LNCaP clone FGC (cell line): ENCODE measurements around the gene GLIPR1L1.

Experiments used
- DNase-seq: peaks from one replicate; pipeline ENCODE4 v3.0.0-alpha.2; 2011; ENCODE audit warnings: low read depth
- H3K4me3 ChIP-seq: 2 replicates; pipeline ENCODE4 v1.5.1; 2011; ENCODE audit warnings: mild to moderate bottlenecking, low read depth, low read length, control low read depth
- TF ChIP-seq, protein P1 (sequence below): IDR thresholded peaks from 2 replicates; pipeline ENCODE4 v1.5.1; 2012; ENCODE audit warnings: mild to moderate bottlenecking; ENCODE audit not compliant: control insufficient read depth, insufficient read depth; ENCODE audit errors: extremely low read depth

GLIPR1L1 gene

DNA sequence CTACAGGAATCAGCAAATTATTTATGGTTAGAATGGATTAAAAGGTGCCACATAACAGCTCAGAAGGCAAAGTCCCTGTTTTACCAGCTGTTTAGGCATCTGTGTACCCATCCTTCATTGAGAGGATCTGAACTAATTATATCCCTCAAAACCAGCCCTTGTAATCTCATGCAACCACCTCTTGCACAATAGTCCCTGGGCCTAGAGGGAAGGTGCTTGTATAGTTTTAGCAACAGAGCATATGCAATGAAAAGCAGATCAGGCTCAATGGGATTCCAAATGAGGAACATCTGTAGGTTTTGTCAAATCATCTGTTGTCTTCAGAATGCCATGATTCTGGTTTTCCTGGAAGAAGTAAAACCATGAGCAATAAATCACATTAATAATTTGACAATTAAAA is 30.4 kb downstream of the GLIPR1L1 start:
- no peak overlapping the region for H3K4me3 ChIP-seq
- TF ChIP-seq, protein P1, sequence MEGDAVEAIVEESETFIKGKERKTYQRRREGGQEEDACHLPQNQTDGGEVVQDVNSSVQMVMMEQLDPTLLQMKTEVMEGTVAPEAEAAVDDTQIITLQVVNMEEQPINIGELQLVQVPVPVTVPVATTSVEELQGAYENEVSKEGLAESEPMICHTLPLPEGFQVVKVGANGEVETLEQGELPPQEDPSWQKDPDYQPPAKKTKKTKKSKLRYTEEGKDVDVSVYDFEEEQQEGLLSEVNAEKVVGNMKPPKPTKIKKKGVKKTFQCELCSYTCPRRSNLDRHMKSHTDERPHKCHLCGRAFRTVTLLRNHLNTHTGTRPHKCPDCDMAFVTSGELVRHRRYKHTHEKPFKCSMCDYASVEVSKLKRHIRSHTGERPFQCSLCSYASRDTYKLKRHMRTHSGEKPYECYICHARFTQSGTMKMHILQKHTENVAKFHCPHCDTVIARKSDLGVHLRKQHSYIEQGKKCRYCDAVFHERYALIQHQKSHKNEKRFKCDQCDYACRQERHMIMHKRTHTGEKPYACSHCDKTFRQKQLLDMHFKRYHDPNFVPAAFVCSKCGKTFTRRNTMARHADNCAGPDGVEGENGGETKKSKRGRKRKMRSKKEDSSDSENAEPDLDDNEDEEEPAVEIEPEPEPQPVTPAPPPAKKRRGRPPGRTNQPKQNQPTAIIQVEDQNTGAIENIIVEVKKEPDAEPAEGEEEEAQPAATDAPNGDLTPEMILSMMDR, result no peak
- DNase-seq, result no peak

DNA sequence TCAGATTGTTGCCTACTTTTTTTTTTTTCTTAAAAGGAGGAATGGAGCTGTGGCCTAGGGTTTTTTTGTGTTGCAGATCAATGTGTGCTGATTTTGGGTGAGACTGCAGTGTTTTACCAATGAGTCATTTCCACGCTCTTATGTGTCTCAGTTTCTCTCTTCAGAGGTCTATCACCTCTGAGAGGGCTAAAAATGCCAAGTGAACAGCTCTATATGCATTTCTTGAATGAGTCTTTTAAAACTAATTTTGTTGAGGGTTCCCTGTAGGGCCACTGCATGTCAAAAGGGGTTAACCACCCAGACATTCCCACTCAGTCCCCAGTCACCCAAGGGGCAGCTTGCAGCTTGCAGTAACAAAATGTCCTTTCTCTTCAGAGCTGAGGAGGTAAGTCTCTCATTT is 32.2 kb downstream of the GLIPR1L1 start:
- H3K4me3 ChIP-seq, result no peak overlapping the region
- DNase-seq, result no peak
- TF ChIP-seq, protein P1, result no peak

DNA sequence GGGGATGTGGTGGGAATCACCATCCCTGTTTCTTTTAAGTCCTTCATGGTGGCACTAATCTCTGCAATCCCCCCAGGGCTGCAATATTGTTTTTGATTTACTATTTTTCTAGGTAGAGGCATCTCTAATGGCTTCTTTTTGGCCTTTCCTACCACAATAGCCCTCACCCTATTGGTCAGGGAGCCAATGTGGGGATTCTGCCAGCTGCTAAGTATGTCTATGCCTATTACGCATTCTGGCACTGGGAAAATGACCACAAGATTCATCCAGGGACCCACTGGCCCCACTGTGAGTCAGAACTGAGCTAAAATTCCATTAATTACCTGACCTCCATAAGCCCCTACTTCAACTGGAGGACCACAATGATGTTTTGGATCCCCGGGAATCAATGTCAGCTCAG is 40.5 kb downstream of the GLIPR1L1 start:
- H3K4me3 ChIP-seq, result no peak overlapping the region
- no peak for DNase-seq
- TF ChIP-seq, protein P1, result no peak

DNA sequence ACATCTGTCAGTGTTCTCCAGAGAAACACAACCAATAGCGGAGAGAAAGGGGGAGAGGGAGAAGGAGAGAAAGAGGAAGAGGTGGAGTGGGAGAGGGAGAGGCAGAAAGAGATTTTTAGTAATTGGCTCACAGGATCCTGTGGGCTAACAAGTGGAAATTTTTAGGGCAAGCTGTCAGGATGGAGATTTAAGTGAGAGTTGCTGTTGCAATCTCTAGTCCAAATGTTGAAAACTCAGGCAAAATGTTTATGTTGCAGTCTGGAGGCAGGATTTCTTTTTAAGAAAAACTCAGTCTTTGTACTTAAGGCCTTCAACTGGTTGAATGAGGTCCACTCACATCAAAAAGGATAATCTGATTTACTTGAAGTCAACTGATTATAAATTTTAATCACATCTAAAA is 43.9 kb downstream of the GLIPR1L1 start:
- no peak overlapping the region for H3K4me3 ChIP-seq

DNA sequence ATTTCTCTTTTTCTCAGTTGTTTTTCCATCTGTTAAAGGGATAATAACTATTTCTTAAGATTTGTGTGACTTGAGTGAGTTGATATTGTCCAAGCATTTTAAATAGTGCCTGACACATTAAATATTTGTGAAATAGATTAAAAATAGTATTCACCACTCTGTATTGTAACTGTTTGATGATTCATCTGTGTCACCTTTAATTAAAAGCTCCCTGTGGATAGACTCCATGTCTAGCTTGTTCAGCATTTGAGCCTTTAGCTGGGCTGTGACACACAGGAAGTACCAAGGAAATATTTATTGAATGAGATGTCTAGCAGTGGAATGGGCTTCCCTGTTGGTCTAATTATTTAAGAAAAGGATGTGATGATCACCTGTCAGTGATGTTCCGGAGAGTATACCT is 54.6 kb downstream of the GLIPR1L1 start:
- H3K4me3 ChIP-seq, result no peak overlapping the region
- DNase-seq, result no peak
- TF ChIP-seq, protein P1, result no peak

More for the DNA sequence above, 43.9 kb downstream of the GLIPR1L1 start:
- DNase-seq, result no peak
- TF ChIP-seq, protein P1, result no peak

DNA sequence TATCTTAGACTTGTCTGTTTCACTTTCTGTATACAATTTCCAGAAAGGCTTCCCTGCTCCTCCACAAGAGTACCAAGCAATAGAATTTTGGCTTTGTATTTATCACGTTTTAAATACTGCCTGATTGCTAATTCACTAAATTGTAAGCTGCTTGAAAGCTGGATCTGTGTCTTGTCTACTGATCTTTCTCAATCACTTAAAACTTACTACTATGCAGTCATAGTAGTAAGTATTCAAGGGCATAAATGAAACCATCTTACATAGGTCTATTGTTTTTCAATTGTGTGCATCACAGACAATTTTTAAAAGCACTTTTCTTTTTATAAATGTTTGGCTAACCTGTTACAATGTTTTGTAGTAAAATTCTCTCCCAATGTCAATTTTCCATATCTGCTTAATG is 55.2 kb downstream of the GLIPR1L1 start:
- TF ChIP-seq, protein P1, result no peak
- DNase-seq, result no peak
- no peak overlapping the region for H3K4me3 ChIP-seq

DNA sequence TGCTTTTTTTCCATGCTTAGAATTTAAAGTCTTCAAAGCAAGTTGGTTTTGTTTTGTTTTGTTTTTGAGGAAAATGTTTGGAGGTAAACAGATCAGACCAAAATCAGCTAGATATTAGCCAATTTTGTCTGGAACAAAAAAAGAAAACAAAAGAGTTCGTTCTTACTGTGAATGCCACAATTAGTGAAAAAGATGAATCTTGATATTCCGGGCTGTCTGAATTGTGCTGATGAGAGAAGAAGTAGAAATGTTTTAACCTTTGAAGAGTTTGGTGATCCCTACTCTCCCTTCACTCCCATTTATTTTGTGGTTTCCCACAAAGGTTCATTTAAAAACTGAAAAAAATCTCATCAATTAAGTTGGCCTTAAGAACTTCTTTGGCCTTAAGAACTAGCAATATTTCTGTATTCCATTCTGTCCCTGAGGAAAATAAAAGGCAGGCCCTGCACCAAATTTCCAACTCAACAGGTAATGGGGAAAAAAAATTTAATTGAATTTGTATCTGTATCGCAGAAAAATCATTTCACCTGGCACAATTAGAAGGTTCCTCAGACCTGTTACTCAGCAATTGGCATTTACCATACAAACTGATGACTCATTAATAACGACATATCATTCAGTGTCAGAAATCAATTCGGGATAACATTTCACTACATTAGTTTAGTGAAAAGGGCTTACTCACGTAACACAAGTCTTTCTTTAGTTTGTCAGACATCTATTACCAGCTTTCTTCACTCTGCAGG is 55.9 kb downstream of the GLIPR1L1 start:
- no peak for DNase-seq
- peak overlapping the region; percentile 60 for H3K4me3 ChIP-seq
- TF ChIP-seq, protein P1, result no peak
